H1 (cell line): ENCODE results near the gene LYPD6.

Experiments used
- ATF3 ChIP-seq: IDR thresholded peaks from 2 replicates; pipeline ENCODE4 v1.6.1; 2011; ENCODE audit warnings: low read depth, mild to moderate bottlenecking, low read length; ENCODE audit not compliant: insufficient read depth
- CEBPB ChIP-seq: IDR thresholded peaks from 2 replicates; pipeline ENCODE4 v1.6.1; 2012; ENCODE audit warnings: low read depth, low read length
- CTCF ChIP-seq, 3 experiments: IDR thresholded peaks; 1 replicate in 2 of 3; 2 replicates in 1 of 3; pipeline versions ENCODE4 v1.5.1 to v1.6.1; 2011; ENCODE audit warnings: low read length in 3 of 3, mild to moderate bottlenecking in 3 of 3, inconsistent platforms in 2 of 3, low read depth in 1 of 3, moderate library complexity in 1 of 3; ENCODE audit not compliant: insufficient read depth in 1 of 3; ENCODE audit errors: control extremely low read depth in 1 of 3
- EZH2 ChIP-seq: fragments of 200-600 bp; sonication (generic); IDR thresholded peaks from 2 replicates; pipeline ENCODE4 v1.7.1; 2012; ENCODE audit warnings: low read depth, mild to moderate bottlenecking, moderate library complexity, low read length, inconsistent platforms; ENCODE audit not compliant: severe bottlenecking
- GABPA ChIP-seq: IDR thresholded peaks from 2 replicates; pipeline ENCODE4 v1.6.1; 2011; ENCODE audit warnings: mild to moderate bottlenecking, low read length, moderate library complexity, borderline replicate concordance; ENCODE audit not compliant: insufficient read depth
- GTF2F1 ChIP-seq: IDR thresholded peaks from 2 replicates; pipeline ENCODE4 v1.6.1; 2012; ENCODE audit warnings: low read depth, low read length, improper control_type of control experiment, borderline replicate concordance
- MAX ChIP-seq: IDR thresholded peaks from 2 replicates; pipeline ENCODE4 v1.6.1; 2012; ENCODE audit warnings: inconsistent platforms
- POLR2A ChIP-seq, 2 experiments: IDR thresholded peaks; 1 replicate in 1 of 2; 2 replicates in 1 of 2; pipeline ENCODE4 v1.6.1; 2011; ENCODE audit warnings: low read depth in 2 of 2, low read length in 2 of 2, mild to moderate bottlenecking in 2 of 2; ENCODE audit errors: control extremely low read depth in 1 of 2
- POLR2AphosphoS5 ChIP-seq: IDR thresholded peaks from 2 replicates; pipeline ENCODE4 v1.6.1; 2011; ENCODE audit warnings: low read depth, low read length
- YY1 ChIP-seq: IDR thresholded peaks from 2 replicates; pipeline ENCODE4 v1.6.1; 2011; ENCODE audit warnings: low read depth, mild to moderate bottlenecking, low read length

GRCh38 chr2:149364839-149365238, 34.5 kb downstream of the LYPD6 start:
- TF ChIP-seq CTCF (IDR thresholded peaks at IDR 0.05; ENCODE audit: control extremely low read depth in 1 of 3, insufficient read depth in 1 of 3, low read depth in 1 of 3, low read length in 3 of 3) (no peak), POLR2A (IDR thresholded peaks at IDR 0.05; ENCODE audit: control extremely low read depth in 1 of 2, low read depth in 2 of 2, low read length in 2 of 2) (no peak), GABPA (no peak), MAX (no peak), CEBPB (no peak), ATF3 (no peak), YY1 (no peak), POLR2AphosphoS5 (no peak), GTF2F1 (no peak), EZH2 (no peak)
